ENCODE measurements around the gene SF3A2.
"Not testable (repeated sequence)": the region's sequence is repeated elsewhere in the genome, so short reads cannot be mapped to it uniquely, and the experiment has no call there.

The SF3A2 gene, protein sequence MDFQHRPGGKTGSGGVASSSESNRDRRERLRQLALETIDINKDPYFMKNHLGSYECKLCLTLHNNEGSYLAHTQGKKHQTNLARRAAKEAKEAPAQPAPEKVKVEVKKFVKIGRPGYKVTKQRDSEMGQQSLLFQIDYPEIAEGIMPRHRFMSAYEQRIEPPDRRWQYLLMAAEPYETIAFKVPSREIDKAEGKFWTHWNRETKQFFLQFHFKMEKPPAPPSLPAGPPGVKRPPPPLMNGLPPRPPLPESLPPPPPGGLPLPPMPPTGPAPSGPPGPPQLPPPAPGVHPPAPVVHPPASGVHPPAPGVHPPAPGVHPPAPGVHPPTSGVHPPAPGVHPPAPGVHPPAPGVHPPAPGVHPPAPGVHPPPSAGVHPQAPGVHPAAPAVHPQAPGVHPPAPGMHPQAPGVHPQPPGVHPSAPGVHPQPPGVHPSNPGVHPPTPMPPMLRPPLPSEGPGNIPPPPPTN

DNA sequence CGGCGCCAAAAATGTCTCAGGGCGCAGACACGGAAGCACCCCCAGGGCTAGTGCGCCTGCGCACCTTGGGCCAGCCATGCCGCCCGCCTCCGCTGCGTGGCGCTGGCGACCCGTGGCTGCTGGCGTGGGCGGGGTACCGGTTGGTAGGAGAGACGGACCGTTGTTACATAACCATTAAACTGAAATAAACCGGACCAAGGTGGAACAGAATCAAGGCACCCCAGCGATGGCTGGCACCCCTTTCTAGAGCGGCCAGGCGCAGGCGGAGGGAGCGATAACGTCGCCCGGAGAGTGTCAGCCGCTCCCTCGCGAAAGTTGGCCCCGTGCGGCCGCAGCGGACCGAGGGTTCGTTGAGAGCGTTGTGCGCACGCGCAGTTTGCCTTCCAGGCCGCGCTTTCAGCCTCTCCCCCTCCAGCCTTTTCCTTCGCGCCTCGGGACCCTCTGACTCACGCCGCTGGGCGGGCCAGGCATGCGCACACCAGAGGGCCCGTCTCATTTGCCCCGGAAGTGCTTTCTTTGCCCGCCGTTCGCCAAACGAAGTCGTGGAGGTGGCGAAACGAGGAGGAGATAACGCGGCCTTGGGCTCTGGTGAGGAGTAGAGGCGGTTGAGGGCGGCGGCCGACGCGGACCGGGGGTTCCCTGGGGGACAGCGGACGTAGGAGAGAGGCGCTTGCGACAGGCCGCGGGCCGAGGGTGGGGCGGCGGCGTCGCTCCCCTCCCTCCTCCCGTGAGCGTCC lies at the start of gene SF3A2, which contains the start of gene PLEKHJ1:
Gene SF3A2, plus strand, starts transcription at position 511 of the 737 bp plus-strand sequence. CDS start 6,595 bp downstream, outside the sequence.
Gene PLEKHJ1, minus strand, starts transcription at position 16 of the 737 bp plus-strand sequence. CDS start 81 bp downstream, outside the sequence.
- peak; percentile 100 for DNase-seq (ENCODE audit: low spot score)

DNA sequence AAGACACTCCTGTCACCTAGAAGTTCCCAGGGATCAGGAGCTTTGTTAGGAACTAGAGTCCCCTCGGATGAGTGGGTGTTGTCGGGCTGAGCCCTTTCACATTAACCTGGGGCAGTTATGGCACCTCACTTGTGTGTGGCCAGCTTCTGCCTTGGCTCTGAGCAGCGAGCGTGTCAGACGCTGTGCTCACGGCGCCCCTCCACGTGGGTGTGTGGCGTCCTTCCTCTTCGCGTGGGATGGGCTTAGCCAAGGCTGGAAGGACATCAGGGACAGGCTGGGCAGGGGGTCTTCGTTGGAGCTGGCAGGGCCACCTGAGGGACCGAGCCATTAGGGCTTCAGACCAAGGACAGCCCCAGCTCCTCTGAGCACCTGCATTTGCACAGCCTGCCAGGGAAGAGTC lies 49.5 kb upstream of the SF3A2 start:
- no peak for DNase-seq (ENCODE audit: low spot score)

DNA sequence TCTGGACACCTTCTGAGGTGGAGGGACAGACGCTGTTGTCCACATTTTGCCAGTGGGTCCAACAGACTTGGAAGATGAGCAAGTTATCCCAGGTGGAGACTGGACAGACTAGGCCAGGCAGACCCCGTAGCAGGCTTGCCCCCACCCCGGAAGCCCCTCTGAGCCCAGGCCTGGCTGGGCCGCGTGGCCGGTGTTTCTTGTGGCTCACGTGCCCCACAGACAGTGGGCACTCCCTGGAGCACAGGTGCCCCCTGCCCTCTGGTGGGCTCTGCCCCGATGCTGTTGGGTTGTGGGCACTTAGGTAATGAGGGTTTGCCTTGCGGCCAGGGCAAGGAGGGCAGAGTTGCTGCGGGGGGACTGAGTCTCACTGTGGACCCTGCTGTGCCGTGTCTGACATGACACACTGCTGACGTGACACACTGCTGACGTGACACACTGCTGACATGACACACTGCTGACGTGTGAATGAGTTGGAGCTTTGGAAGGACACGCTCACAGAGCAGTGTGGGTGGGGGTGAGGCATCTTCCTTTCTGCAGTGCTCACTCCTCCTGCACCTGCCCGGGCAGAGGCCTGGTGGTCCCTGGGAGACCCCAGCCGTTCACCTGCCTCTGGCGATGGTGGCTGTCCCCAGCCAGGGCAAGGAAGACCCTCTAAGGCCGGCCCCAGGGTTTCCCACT lies 47.8 kb upstream of the SF3A2 start:
- peak; percentile 75 for DNase-seq (ENCODE audit: low spot score)

DNA sequence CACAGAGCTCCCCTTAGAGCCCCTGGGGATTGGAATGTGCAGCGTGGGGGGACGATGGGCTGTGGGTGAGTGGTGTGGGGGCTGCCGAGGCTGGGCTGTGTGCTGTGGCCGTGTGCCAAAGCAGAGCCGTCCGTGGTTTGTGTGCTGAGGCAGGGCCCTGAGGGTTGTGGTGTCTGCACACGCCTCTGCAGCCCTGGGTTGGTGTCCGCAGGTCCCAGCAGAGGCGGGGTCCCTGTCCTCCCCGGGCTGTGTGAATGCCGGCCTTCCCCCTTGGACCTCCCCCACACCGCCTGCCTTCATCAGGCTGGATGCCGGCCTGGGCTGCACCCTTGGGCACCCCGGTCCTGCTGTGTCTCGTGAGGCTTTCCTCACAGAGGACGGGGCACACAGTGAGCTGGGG lies 46.7 kb upstream of the SF3A2 start:
- DNase-seq (ENCODE audit: low spot score): no peak

DNA sequence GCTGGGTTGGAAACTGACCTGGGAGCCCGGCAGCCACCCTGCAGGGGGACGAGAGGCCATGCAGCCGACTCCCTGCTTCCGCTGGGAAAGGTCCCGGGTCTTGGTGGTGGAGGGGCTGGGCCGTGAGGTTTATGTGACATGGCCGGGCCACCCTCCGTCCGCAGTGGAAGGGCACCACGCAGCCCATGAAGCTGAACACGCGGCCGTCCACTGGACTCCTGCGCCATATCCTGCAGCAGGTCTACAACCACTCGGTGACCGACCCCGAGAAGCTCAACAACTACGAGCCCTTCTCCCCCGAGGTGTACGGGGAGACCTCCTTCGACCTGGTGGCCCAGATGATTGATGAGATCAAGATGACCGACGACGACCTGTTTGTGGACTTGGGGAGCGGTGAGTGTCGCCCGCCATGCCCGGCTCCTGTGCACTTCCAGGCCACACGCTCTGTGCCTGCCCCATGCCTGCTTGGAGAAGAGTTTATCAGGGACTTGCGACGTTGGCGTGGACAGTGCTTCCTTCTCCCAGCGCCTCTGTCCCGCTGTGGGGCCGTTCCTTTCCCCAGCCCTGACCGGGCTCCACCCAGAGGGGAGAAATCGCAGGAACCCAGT lies 45.7 kb upstream of the SF3A2 start:
- no peak for DNase-seq (ENCODE audit: low spot score)

DNA sequence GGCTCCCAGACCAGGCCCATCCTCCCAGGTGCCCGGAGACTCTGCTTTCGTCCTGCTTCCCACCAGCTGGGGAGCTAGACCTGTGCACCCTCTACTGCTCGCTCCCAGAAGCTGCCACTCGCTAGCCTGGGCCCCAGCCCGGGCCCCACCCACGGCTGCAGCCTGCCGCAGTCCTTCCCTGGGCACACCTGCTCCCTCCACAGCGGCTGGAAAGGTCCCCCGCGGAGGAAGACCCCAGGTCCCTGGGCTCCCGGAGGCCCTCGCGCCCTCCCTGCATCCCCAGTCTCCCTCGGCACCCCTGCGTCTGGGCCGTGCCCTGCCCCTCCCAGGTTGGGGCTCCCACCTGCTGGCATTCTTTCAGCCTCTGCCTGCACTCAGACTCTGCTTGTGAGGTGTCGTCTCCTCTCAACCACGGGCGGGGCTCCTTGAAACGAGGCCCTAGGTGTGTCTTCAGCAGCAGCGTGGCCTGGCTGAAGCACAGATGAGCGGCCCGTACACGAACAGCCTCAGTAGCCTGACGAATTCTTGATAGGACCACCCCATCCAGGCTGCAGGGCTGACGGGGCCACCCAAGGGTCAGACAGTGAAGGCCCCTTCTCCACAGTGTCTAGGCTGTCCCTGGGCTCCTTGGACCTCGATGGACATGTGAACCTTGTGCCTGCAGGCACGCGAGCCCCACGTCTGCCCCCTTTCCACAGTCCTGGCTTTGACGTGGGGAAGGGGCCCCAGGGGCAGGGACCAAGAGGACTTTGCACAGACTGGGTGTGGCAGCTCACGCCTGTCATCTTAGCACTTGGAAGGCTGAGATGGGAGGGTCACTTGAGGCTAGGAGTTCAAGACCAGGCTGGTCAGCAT lies 44.9 kb upstream of the SF3A2 start:
- no peak for DNase-seq (ENCODE audit: low spot score)

DNA sequence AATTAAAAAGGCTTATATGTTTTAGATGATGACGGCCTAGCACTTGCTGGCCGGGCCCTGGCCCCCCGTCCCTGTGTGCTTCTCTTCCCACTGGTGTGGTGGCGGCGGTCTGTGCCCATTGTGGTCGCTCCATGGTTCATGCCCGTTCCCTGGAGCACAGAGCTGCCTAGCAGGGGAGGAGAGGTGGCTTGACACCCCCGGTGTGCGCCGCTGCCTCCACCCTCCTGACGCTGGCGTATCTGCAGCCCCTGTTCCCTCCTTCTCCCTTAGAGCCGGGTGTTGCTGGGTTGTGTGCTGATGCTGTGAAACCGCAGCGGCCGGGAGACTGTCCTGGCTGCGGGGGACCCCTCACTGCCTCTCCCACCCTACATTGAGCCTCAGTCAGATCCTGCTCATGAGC lies 43.8 kb upstream of the SF3A2 start:
- DNase-seq (ENCODE audit: low spot score): no peak

DNA sequence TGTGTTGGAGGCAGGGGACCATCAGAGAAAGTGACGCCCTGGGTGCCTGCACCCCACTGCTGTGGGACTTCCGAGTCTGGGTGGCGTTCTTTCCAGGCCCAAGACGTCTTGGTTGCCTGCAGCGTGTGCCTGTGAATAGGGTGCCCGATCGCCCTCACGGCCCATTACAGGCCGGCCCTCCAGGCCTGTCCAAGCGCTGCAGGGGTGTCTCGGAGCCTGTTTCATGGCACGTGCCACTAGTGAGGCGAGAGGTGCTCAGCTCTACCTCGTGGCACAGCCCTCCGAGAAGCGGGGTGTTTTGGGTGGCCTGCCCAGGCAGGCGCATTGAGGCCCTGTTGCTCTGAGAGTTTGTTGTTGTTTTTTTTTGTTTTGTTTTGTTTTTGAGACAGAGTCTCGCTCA lies 42.8 kb upstream of the SF3A2 start:
- DNase-seq (ENCODE audit: low spot score): no peak

DNA sequence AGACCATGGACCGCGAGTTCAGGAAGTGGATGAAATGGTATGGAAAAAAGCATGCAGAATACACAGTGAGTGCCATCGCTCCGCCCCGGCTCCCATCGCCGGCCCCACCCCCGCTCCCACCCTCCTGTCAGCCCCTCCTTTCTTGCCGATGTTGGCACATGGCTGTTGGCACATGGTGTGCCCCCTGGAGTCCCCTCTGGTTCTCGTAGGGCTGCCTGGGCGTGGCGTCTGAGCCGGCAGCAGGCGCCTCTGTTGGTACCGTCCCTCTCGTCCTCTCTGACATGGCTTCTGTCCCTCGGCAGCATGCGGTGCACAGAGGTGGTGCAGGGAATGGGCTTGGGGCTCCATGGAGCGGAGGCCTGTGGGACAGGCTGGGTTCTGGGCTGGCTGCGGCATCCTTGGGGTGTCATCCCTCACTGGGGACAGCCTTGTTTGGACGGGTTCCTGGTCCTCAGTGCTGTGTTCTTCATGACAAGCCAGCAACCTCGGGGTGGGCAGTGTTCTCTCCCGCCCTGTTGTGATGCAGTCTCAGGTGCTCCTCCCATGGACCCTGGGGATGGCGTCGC lies 42.0 kb upstream of the SF3A2 start:
- no peak for DNase-seq (ENCODE audit: low spot score)

DNA sequence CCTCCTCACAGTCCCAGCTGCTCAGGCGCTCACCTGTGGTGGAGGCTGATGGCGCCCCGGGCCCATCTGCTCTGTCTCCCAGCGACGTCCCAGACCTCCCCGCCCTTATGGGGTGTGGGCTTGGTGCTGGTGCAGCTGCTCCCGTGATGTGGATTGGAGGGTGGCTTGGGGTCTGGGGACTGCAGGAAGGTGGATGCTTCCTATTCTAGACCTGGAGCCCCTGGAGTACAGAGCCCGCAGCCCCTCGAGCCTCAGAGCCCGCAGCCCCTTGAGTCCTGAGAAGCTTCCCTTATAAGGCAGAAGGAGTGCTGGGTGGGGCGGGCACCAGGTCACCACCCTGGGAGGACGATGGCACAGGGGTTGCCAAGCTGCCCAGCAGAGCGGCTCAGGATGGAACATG lies 41.3 kb upstream of the SF3A2 start:
- no peak for DNase-seq (ENCODE audit: low spot score)

DNA sequence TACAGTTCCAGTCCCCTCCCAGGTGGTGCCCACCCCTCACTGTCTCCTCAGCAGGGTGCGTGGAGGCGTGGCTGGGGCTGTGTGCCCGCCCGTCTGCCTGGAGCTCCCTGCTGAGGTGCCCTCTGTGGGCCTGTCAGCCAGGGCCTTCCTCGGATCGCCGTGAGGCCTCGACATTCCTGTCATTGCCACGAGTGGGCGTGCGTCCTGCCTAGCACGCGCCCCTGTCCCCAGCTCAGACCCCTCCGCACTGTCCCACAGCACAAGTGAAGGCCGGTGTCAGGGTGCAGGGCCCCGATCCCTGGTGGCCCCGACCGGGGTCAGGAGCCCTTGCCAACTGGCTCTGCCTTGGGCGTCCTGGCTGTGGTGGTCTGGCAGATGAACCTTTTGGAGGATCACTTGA lies 40.7 kb upstream of the SF3A2 start:
- no peak for DNase-seq (ENCODE audit: low spot score)

DNA sequence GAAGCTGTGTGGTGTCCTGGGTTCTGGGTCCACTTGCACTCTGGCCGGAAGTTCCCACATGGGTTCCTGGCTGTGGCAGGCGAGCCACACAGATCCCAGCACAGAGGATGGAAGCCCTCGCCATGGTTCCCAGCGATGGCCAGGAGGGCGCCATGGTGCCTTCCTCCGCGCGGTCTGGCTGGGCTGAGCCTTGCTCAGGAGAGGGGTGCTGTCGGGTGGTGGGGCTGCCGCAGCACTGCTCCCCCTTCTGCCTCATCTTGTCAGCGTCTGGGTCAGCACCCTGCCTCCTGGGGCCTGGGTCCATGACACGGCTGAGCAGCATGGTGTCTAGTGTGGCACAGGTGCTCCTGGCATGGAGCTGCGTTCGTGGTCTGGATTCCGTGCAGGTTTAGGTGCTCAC lies 39.4 kb upstream of the SF3A2 start:
- DNase-seq (ENCODE audit: low spot score): no peak

DNA sequence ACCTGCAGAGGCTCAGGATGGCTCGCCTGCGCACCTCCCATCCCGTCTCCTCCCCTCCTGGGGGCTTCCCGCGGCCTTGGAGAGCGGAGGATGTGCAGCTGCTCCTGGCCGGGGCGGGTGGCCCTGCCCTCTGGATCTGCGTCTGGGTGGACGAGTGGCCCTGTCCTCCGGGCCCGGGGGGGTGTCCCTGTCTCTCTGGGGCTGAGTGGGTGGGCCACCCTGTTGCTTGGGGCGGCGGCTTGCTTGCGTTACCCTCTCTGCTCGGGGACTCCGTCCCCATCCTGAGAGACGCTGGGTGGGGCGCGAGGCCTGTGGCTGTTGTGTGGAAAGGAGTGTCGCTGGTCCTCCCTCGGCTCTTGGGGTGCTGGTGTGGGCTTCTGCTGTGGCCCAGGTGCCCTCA lies 38.3 kb upstream of the SF3A2 start:
- DNase-seq (ENCODE audit: low spot score): no peak

DNA sequence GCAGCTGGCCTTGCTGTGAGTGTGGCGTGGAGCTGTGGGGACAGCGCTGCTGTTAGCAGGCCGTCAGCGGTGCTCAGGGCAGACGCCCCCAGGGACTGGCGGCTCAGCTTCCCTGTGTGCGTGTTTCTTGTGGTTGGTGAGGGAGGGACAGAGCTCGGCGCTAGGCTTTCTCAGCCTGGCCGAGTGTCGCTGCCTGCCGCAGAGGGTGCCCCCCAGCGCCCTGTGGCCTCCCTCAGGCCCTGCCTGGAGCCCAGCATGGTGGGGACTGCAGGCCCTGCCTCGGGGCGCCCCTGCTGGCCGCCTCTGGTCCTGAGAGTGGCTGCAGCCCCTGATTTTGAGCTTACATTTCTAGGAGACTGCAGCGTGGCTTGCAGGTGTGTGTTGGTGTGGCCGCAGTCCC lies 37.4 kb upstream of the SF3A2 start:
- DNase-seq (ENCODE audit: low spot score): no peak

DNA sequence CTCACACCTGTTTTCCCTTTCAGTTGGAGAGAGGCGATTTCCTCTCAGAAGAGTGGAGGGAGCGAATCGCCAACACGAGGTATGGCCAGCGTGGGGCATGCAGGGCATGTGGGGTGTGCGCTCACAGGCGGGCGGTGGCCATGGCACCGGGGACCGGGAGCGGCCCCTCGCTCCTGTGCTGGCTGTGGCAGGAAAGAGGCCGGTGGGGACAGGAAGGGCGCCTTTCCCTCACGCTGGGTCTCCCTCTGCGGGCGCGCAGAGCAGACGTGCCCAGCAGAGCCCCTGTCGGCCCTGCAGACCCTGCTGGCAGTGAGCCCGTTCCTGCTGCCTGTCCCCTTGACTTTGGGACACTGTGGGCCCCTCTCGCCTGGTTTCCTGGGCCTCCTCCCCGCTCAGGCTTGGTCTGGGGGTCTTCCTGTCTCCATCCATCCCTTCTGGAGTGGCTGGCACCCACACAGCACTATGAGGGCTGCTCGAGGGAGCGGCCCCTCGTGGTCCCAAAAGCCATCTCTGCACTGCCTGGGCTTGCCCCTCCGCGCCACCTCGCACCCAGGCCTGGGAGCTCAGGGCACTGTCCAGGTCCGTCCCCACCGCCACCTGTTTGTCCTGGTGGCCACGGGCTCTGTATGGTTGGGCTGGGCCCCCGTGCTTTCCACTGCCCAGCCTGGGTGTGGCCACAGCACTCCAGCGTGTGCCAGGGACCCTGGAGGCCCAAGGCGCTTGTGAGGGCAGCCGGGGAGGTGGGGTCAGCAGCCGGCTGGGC lies 36.6 kb upstream of the SF3A2 start:
- DNase-seq (ENCODE audit: low spot score): no peak

DNA sequence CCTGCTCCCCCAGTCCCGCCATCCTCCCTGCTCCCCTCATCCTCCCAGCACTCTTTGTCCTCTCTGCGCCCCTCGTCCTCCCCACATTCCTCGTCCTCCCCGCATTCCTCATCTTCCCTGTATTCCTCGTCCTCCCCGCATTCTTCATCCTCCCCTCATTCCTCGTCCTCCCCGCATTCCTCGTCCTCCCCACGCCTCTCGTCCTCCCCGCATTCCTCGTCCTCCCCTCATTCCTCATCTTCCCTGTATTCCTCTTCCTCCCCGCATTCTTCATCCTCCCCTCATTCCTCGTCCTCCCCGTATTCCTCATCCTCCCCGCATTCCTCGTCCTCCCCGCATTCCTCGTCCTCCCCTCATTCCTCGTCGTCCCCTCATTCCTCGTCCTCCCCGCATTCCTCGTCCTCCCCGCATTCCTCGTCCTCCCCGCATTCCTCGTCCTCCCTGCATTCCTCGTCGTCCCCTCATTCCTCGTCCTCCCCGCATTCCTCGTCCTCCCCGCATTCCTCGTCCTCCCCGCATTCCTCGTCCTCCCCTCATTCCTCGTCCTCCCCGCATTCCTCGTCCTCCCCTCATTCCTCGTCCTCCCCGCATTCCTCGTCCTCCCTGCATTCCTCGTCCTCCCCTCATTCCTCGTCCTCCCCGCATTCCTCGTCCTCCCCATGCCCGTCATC lies 35.9 kb upstream of the SF3A2 start:
- DNase-seq (ENCODE audit: low spot score): not testable (repeated sequence)

DNA sequence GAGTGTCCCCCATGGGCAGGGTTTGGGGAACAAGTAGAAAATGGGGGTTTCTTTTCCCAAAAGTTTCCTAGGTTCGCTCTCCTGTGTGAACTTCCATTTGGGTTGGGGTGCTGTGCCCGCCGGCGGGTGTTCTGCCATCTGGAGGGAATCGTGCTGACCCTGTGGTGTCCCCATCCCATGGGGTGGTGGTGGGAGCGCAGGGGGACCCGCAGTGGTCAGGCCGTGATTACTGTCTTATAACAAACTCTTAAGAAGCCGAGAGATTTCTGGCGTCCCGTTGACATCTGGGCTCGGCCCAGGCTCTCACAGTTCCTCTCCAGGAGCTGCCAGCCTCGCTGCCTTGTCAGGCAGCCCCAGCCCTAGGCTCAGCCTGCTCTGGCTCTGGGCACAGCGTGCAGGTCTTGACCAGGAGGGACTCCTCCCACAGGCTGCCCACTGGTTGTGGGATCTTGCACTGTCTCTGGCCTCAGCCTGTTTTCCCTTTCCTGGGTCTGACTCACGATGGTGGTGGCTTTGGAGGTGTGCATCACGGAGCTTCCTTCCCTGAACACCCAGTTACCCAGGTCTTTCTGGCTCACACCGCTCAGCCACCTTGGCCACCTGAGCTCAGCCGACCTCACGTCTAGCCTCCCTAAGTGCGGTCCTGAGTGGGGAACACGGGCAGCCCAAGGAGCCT lies 35.0 kb upstream of the SF3A2 start:
- no peak for DNase-seq (ENCODE audit: low spot score)

DNA sequence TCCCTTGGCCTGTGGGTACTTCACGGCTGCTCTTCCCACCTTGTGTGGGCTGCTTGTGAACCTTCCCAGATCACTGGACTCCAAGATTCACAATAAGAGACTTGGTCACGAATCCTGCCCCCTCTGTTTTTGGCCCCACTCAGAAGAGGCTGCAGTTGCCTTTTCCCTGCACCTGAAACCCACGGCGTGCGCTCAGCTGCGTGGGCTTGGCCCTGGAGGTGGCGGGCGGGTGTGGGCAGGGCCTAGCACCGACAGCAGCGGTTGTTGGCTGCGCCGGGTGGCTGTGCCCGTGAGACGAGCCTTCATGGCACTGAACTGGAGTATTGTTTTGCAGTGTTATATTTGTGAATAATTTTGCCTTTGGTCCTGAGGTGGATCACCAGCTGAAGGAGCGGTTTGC lies 34.3 kb upstream of the SF3A2 start:
- DNase-seq (ENCODE audit: low spot score): no peak

DNA sequence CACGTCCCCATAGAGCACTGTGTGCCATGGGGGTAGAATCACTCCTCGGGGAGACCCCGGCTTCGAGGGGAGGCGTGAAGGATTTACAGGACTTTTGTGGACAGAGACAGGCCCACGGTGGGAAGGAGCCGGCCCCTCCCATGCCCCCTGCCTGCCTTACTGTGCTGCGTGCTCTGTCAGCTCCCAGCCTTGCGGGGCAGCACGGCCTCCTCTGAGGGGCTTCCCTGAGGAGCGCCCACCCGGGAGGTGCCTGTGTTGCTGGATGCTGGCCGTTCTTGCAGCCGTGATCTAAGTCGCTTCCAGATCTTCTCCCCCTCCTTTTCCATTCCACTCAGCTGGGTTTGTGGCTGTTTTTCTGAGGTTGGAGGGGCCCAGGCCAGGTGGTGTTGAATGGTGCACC lies 29.6 kb upstream of the SF3A2 start:
- DNase-seq (ENCODE audit: low spot score): no peak
